Measurements from ENCODE around the gene SMARCD2. TPM values are rescaled to one million over a fixed set of nuclear protein-coding genes. Genes with fewer than 3 reads are reported as not detected.
"Not testable (repeated sequence)": the region's sequence is repeated elsewhere in the genome, so short reads cannot be mapped to it uniquely, and the experiment has no call there.

SMARCD2 gene
- total RNA-seq, 2 donors from 2014 or later = 182 to 247 TPM

- H3K4me1 ChIP-seq (replicated peaks) = no peaks in the 10 kb centered on the region
- DNase-seq (ENCODE audit: low spot score) = no peak
- intact Hi-C loops (cut with DNase I) = no loop called here
- no peaks in the 10 kb centered on the region for H3K36me3 ChIP-seq
- no peaks in the 10 kb centered on the region for H3K9me3 ChIP-seq
- H3K4me3 ChIP-seq = no peak overlapping the region
- no peak for TF ChIP-seq POLR2A (IDR thresholded peaks at IDR 0.05)
- H3K27me3 ChIP-seq (replicated peaks; ENCODE audit: insufficient read depth) = no peaks in the 10 kb centered on the region
- WGBS = 89% methylated on average over 9 of the region's 9 CpGs
- no peak overlapping the region for H3K27ac ChIP-seq
Observed at GRCh38 chr17:63850401-63850800, 7.9 kb upstream of the SMARCD2 start.

- no peaks in the 10 kb centered on the region for H3K36me3 ChIP-seq
- no peaks in the 10 kb centered on the region for H3K9me3 ChIP-seq
- H3K4me3 ChIP-seq = peak overlapping the region; percentile 10 to 23
- WGBS = 18% methylated on average over 81 of the region's 82 CpGs
- H3K27me3 ChIP-seq (replicated peaks; ENCODE audit: insufficient read depth) = no peaks in the 10 kb centered on the region
- H3K27ac ChIP-seq = peak overlapping the region in 1 of 2 donors; percentile 36
- H3K4me1 ChIP-seq (replicated peaks) = no peaks in the 10 kb centered on the region
- peak; percentile 73 for TF ChIP-seq POLR2AphosphoS5 (IDR thresholded peaks at IDR 0.05)
- TF ChIP-seq POLR2A (IDR thresholded peaks at IDR 0.05) = no peak
- TF ChIP-seq, protein P1, sequence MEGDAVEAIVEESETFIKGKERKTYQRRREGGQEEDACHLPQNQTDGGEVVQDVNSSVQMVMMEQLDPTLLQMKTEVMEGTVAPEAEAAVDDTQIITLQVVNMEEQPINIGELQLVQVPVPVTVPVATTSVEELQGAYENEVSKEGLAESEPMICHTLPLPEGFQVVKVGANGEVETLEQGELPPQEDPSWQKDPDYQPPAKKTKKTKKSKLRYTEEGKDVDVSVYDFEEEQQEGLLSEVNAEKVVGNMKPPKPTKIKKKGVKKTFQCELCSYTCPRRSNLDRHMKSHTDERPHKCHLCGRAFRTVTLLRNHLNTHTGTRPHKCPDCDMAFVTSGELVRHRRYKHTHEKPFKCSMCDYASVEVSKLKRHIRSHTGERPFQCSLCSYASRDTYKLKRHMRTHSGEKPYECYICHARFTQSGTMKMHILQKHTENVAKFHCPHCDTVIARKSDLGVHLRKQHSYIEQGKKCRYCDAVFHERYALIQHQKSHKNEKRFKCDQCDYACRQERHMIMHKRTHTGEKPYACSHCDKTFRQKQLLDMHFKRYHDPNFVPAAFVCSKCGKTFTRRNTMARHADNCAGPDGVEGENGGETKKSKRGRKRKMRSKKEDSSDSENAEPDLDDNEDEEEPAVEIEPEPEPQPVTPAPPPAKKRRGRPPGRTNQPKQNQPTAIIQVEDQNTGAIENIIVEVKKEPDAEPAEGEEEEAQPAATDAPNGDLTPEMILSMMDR (IDR thresholded peaks at IDR 0.05) = peak; percentile 48 to 83 (median 70)
- intact Hi-C loops (cut with DNase I) = loop anchor here (5.0 kb wide), 1 partner anchor 227 kb away; the partner anchor contains the start of gene MAP3K3
- peak; percentile 80 for DNase-seq (ENCODE audit: low spot score)
Observed at GRCh38 chr17:63848834-63849689, 6.6 kb upstream of the SMARCD2 start.

- no peak for TF ChIP-seq POLR2AphosphoS5 (IDR thresholded peaks at IDR 0.05)
- 76% methylated on average over 3 of the region's 3 CpGs for WGBS
- no peak for DNase-seq (ENCODE audit: low spot score)
- Histone ChIP-seq H3K27me3 (replicated peaks; ENCODE audit: insufficient read depth) (no peaks in the 10 kb centered on the region), H3K4me1 (replicated peaks) (no peaks in the 10 kb centered on the region), H3K9me3 (no peaks in the 10 kb centered on the region), H3K36me3 (no peaks in the 10 kb centered on the region), H3K4me3 (no peak overlapping the region), H3K27ac (no peak overlapping the region)
- intact Hi-C loops (cut with DNase I) = loop anchor here (5.0 kb wide), 1 partner anchor 225 kb away; the partner anchor contains the start of gene MAP3K3
Observed at GRCh38 chr17:63847525-63848249, 5.2 kb upstream of the SMARCD2 start.

DNA sequence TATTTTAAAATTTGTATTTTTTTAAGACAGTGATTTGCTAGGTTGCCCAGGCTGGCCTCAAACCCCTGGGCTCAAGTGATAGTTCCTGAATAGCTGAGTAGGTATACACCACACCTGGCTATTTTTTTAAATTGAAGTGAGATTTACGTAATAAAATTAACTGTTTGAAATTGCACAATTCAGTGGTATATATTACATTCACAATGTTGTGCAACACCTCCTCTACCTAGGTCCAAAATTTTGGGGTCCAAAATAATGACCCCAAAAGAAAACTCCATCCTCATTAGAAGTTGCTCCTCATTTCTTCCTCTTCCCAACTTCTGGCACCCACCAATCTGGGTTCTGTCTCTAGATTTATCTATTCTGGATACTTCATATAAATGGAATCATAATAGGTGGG lies 3.0 kb upstream of the SMARCD2 start:
- Histone ChIP-seq H3K27ac (no peak overlapping the region), H3K9me3 (no peaks in the 10 kb centered on the region), H3K4me3 (no peak overlapping the region), H3K27me3 (replicated peaks; ENCODE audit: insufficient read depth) (no peaks in the 10 kb centered on the region), H3K4me1 (replicated peaks) (peaks cover 9% of the 10 kb centered on the region), H3K36me3 (no peaks in the 10 kb centered on the region)
- no peak for DNase-seq (ENCODE audit: low spot score)
- no peak for TF ChIP-seq POLR2A (IDR thresholded peaks at IDR 0.05)
- TF ChIP-seq POLR2AphosphoS5 (IDR thresholded peaks at IDR 0.05) = no peak
- TF ChIP-seq, protein P1 (IDR thresholded peaks at IDR 0.05) = no peak
- intact Hi-C loops (cut with DNase I) = loop anchor here (5.0 kb wide), 1 partner anchor 223 kb away; the partner anchor contains the start of gene MAP3K3
- 33% methylated on average over 1 of the region's 1 CpG for WGBS

GRCh38 chr17:63843910-63844677 lies 1.6 kb upstream of the SMARCD2 start:
- peaks cover 22% of the 10 kb centered on the region for H3K4me1 ChIP-seq (replicated peaks)
- H3K27me3 ChIP-seq (replicated peaks; ENCODE audit: insufficient read depth) = no peaks in the 10 kb centered on the region
- intact Hi-C loops (cut with DNase I) = loop anchor here (5.0 kb wide), 1 partner anchor 72 kb away; the partner anchor contains the start of genes CCDC47 and DDX42
- peak overlapping the region; percentile 84 to 94 for H3K27ac ChIP-seq
- no peaks in the 10 kb centered on the region for H3K9me3 ChIP-seq
- TF ChIP-seq POLR2AphosphoS5 (IDR thresholded peaks at IDR 0.05) (no peak), POLR2A (IDR thresholded peaks at IDR 0.05) (no peak)
- TF ChIP-seq, protein P1 (IDR thresholded peaks at IDR 0.05) = no peak
- WGBS = 67% methylated on average over 9 of the region's 9 CpGs
- no peak for DNase-seq (ENCODE audit: low spot score)
- H3K4me3 ChIP-seq = peak overlapping the region in 1 of 2 donors; percentile 76
- H3K36me3 ChIP-seq = no peaks in the 10 kb centered on the region

DNA sequence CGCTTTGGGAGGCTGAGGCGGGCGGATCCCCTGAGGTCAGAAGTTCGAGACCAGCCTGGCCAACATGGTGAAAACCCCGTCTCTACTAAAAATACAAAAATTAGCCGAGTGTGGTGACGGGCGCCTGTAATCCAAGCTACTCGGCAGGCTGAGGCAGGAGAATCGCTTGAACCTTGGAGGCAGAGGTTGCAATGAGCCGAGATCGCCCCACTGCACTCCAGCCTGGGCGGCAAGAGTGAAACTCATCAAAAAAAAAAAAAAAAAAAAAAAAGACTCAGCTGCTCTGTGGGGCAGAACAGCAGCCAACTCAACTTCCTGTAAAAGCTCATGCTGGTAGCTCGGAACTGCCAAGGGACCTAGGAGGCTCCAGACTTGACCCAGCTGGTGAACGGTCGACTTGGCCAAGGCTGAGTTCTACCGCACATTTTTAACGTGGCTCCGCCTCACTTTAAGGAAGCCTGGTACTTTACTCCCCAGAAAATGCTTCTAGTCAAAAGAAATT lies 953 bp upstream of the SMARCD2 start:
- H3K27ac ChIP-seq = peak overlapping the region; percentile 84 to 94
- H3K9me3 ChIP-seq; H3K36me3 ChIP-seq; H3K27me3 ChIP-seq (replicated peaks; ENCODE audit: insufficient read depth): not testable (repeated sequence)
- peak; percentile 28 for DNase-seq (ENCODE audit: low spot score)
- H3K4me3 ChIP-seq = peak overlapping the region; percentile 76 to 92
- intact Hi-C loops (cut with DNase I) = loop anchor here (5.0 kb wide), 1 partner anchor 71 kb away; the partner anchor contains the start of genes CCDC47 and DDX42
- peaks cover 27% of the 10 kb centered on the region for H3K4me1 ChIP-seq (replicated peaks)
- 10% methylated on average over 19 of the region's 19 CpGs for WGBS
